SU-DHL-6 (cell line): Measurements from ENCODE around the gene FCF1.
"Not testable (repeated sequence)": the region's sequence is repeated elsewhere in the genome, so short reads cannot be mapped to it uniquely, and the experiment has no call there.

Source experiments
- CTCF ChIP-seq: fragments of 200-600 bp; sonication (generic); IDR thresholded peaks from one replicate; pipeline ENCODE4 v1.5.1; 2017; ENCODE audit warnings: antibody characterized with exemption, mild to moderate bottlenecking, low read length, moderate library complexity; ENCODE audit not compliant: insufficient read depth, poor library complexity, severe bottlenecking
- EZH2phosphoT487 ChIP-seq: fragments of 200-600 bp; sonication (generic), shearing (Covaris generic); conservative IDR thresholded peaks from 2 replicates; pipeline ENCODE4 v1.6.1; 2018; ENCODE audit warnings: mild to moderate bottlenecking, antibody characterized with exemption, low read length, moderate library complexity, mixed read lengths

- not testable (repeated sequence) for TF ChIP-seq CTCF, EZH2phosphoT487
Measured at GRCh38 chr14:74758505-74758904, 45.6 kb downstream of the FCF1 start.
